Heart right ventricle (tissue), 16 donors: ENCODE results near the gene ACOD1. TPM values are rescaled to one million over a fixed set of nuclear protein-coding genes. Genes with fewer than 3 reads are reported as not detected.
"Not testable (repeated sequence)": the region's sequence is repeated elsewhere in the genome, so short reads cannot be mapped to it uniquely, and the experiment has no call there.

Experiments used
- ATAC-seq, 8 donors: fragments of 200-7000 bp; cut with Tn5 transposase; one replicate each; pipeline ENCODE4 v1.9.1; 2020; ENCODE audit warnings: mild to moderate bottlenecking in 8 of 8, moderate library complexity in 8 of 8, moderate number of reproducible peaks in 1 of 8
- DNase-seq, 2 donors: peaks; one replicate each; pipeline ENCODE4 v3.0.0-alpha.2; 2020
- H3K27ac ChIP-seq, 10 donors: fragments of 200-600 bp; sonication (generic) in 2 of 10; one replicate each; pipeline versions ENCODE4 v1.5.0 to v1.8.0; 2020 to 2022; ENCODE audit warnings: mild to moderate bottlenecking in 3 of 10
- H3K27me3 ChIP-seq, 7 donors: fragments of 200-600 bp; one replicate each; pipeline ENCODE4 v1.8.0; 2021 to 2022; ENCODE audit warnings: mild to moderate bottlenecking in 2 of 7
- H3K36me3 ChIP-seq, 9 donors: fragments of 200-600 bp; sonication (generic) in 1 of 9; one replicate each; pipeline versions ENCODE4 v1.5.0 to v1.8.0; 2020 to 2022; ENCODE audit warnings: mild to moderate bottlenecking in 2 of 9
- H3K4me1 ChIP-seq, 9 donors: fragments of 200-600 bp; sonication (generic) in 1 of 9; one replicate each; pipeline versions ENCODE4 v1.5.0 to v1.8.0; 2020 to 2022; ENCODE audit warnings: mild to moderate bottlenecking in 4 of 9
- H3K4me3 ChIP-seq, 10 donors: fragments of 200-600 bp; sonication (generic) in 2 of 10; one replicate each; pipeline versions ENCODE4 v1.5.0 to v1.8.0; 2020 to 2022; ENCODE audit warnings: mild to moderate bottlenecking in 7 of 10, moderate library complexity in 2 of 10
- H3K9me3 ChIP-seq, 11 donors: fragments of 200-600 bp in 10 of 11; sonication (generic) in 2 of 11; one replicate each; pipeline versions ENCODE4 v1.5.0 to v1.8.0; 2013 to 2022; ENCODE audit warnings: mild to moderate bottlenecking in 2 of 11, control low read depth in 1 of 11, moderate library complexity in 1 of 11
- WGBS, 2 donors: extraction: QIAGEN DNeasy Blood & Tissue Kit; methylation state at CpG; one replicate each; pipeline ENCODE4 v1.1.7; 2013; ENCODE audit warnings: inconsistent platforms in 1 of 2; 5-methylcytosine and 5-hydroxymethylcytosine counted together
- intact Hi-C, 10 donors: fragments of 100-400 bp; cut with DNase I; formaldehyde crosslinking; loops; one replicate each; pipeline versions ENCODE4 v1.11.1 to v1.14.2; 2022
- long read RNA-seq, 3 donors: library from polyadenylated mRNA; unstranded; transcript quantifications; one replicate each; pipeline ENCODE4 v2.0.0, GENCODE V29; 2020 to 2021
- polyA plus RNA-seq, 2 donors: library from polyadenylated mRNA; stranded (reverse); fragments of 200-250 nt; gene quantifications; one replicate each; pipeline ENCODE4 v1.2.3, GENCODE V29; 2013
- total RNA-seq, 10 donors: library from RNA; stranded (reverse); fragmentation: NEBNext Ultra II Directional in 3 of 10; extraction: Animal tissue kit (Norgen Biotek cat#: 25700) in 3 of 10; gene quantifications; one replicate each; pipeline versions ENCODE4 v1.2.1 to v1.2.4, GENCODE V29; 2021 to 2023
- TF ChIP-seq, protein P1 (sequence below), 9 donors: fragments of 200-600 bp; sonication (generic) in 2 of 9; IDR thresholded peaks; one replicate each; pipeline versions ENCODE4 v1.5.0 to v1.8.0; 2021 to 2022; ENCODE audit warnings: antibody characterized with exemption in 9 of 9, mild to moderate bottlenecking in 5 of 9, moderate library complexity in 1 of 9
- donor health status: Arrhythmogenic right ventricular cardiomyopathy.
- donor health status: ischemic (EF 13 %, LVEDD 7.1; RV severe dilation, severe dysfunction).
- donor health status: healthy with polysubstance abuse.
- donor health status: DM: no; HTN: yes; CAD: no.
- donor health status: DM: no; HTN: no; CAD: no.
- donor health status: ischemic (EF 25% LVEDD 6.9; RV normal size, moderate dysfunction).
- donor health status: ischemic (EF 25% LVEDD 5.7; RV mildly dilated, moderate dysfunction).
- donor health status: healthy.
- donor health status: DM: yes; HTN: yes; CAD: no.
- donor health status: Ischemic cardiomyopathy.
- donor health status: ischemic (EF 35%, LVEDD 5.7; RV mildly dilated, moderate dysfunction).
- donor health status: nonischemic (EF 11% LVEDD 7.7; RV severe dilation, severe dysfunction).
- donor health status: DM: yes; HTN: yes; CAD: no.
- donor health status: PGD.
- donor health status: ischemic (EF 29% LVEDD 5.4; RV normal size, mild dysfunction).
- donor health status: nonischemic (EF 23%, LVEDD 6.1; RV moderate dilation, normal function).

ACOD1 gene
- under 1 TPM in 1 of 10 donors, not detected in 9; 0.51 TPM for total RNA-seq
- polyA plus RNA-seq, result not detected
- long read RNA-seq, donor 1, result 0 reads
- long read RNA-seq, donor 2, result 0 reads
- long read RNA-seq, donor 3, result 0 reads

DNA sequence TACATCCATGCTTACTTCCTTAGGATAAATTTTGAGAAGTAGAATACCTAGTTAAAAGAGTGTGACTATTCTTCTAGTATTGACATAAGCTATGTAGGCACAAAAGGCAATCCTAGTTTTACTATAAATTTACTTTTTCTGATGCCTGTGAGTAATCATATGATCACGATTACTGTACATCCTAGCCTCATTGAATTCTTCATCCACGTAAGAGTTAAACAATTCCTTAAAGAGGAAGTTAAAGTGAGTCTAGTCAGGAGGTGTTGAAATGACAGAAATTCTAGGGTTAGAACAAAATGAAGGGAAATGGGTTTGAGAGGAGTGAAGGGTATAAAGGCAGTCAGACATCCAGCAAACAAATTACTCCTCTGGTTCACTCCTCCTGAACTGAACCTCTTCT lies at the start of gene ACOD1:
Gene ACOD1 (plus strand): TSS at position 363 of the 400 bp plus-strand sequence. CDS start 48 bp downstream, outside the sequence.
- H3K36me3 ChIP-seq, result no peaks in the 10 kb centered on the region

DNA sequence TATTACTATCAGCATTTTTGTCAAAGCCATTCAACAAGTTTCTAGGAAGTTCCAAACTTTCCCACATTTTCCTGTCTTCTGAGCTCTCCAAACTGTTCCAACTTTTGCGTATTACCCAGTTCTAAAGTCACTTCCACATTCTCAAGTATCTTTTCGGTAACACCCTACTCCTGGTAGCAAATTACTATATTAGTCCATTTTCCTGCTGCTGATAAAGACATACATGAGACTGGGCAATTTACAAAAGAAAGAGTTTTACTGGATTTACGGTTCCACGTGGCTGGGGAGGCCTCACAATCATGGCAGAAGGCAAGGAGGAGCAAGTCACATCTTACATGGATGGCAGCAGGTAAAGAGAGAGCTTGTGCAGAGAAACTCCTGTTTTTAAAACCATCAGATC lies 49.2 kb upstream of the ACOD1 start:
- WGBS, 2 donors, result 95 to 98% methylated on average over 4 of the region's 4 CpGs
- ATAC-seq, DNase-seq, H3K36me3 ChIP-seq, H3K4me3 ChIP-seq, H3K27ac ChIP-seq, intact Hi-C loops, H3K27me3 ChIP-seq: not testable (repeated sequence)
- H3K4me1 ChIP-seq, result peaks cover 0 to 15% (median 0%) of the 10 kb centered on the region in 9 donors
- peaks cover 0 to 22% (median 4%) of the 10 kb centered on the region in 11 donors for H3K9me3 ChIP-seq

More for the DNA sequence above, at the start of gene ACOD1:
- DNase-seq (no peak), ATAC-seq (no peak)
- Histone ChIP-seq H3K4me1 (peaks cover 0 to 23% (median 0%) of the 10 kb centered on the region in 9 donors), H3K27ac (no peak within 1 kb of the TSS), H3K9me3 (peaks cover 0 to 8% (median 0%) of the 10 kb centered on the region in 11 donors), H3K27me3 (peaks cover 0 to 22% (median 7%) of the 10 kb centered on the region in 7 donors), H3K4me3 (no peak within 1 kb of the TSS)
- TF ChIP-seq, protein P1, sequence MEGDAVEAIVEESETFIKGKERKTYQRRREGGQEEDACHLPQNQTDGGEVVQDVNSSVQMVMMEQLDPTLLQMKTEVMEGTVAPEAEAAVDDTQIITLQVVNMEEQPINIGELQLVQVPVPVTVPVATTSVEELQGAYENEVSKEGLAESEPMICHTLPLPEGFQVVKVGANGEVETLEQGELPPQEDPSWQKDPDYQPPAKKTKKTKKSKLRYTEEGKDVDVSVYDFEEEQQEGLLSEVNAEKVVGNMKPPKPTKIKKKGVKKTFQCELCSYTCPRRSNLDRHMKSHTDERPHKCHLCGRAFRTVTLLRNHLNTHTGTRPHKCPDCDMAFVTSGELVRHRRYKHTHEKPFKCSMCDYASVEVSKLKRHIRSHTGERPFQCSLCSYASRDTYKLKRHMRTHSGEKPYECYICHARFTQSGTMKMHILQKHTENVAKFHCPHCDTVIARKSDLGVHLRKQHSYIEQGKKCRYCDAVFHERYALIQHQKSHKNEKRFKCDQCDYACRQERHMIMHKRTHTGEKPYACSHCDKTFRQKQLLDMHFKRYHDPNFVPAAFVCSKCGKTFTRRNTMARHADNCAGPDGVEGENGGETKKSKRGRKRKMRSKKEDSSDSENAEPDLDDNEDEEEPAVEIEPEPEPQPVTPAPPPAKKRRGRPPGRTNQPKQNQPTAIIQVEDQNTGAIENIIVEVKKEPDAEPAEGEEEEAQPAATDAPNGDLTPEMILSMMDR (IDR thresholded peaks at IDR 0.05), result no peak
- WGBS, 2 donors, result 78 to 80% methylated on average over 2 of the region's 2 CpGs
- intact Hi-C loops, result no loop called here

DNA sequence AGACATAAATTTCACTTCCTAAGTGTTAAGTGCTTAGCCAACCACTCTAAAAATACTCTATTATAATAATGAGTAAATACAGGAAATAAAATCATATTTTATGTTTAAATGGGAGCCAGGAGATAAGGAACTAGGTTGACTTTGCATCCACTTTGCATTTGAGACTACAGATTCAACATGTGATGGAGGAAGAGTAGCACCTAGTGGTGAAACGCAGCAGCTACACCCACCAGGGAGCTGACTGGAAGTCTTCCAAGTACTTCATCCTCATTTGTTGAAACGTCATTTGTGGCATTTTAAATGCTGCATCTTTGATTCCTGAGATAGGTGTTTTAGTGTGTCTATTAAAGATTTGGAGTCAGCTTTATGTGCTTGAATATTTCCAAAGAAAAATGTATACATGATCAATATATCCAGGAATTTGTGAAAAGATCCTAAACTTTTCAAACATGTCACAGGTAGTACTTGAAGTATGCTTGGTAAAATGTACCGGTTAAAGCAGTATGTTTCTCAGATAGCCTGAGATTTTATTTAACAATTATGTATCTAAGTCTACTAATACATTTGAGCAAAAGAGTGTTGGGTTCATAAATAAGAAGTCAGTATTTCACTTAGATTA lies 44.7 kb upstream of the ACOD1 start:
- peaks cover 0 to 12% (median 4%) of the 10 kb centered on the region in 11 donors for H3K9me3 ChIP-seq
- ATAC-seq (peak in 7 of 8 donors; percentile 73 to 88 (median 83)), DNase-seq (peak; percentile 27 to 70)
- H3K27me3 ChIP-seq, result peaks cover 0 to 4% (median 0%) of the 10 kb centered on the region in 7 donors
- TF ChIP-seq, protein P1 (IDR thresholded peaks at IDR 0.05), result peak; percentile 92 to 100 (median 99)
- WGBS, 2 donors, result 21 to 22% methylated on average over 3 of the region's 3 CpGs
- no peak overlapping the region for H3K4me3 ChIP-seq
- H3K4me1 ChIP-seq, result peaks cover 0 to 4% (median 0%) of the 10 kb centered on the region in 9 donors
- no peak overlapping the region for H3K27ac ChIP-seq
- intact Hi-C loops, result loop anchor here (1.0 to 10.0 kb wide), 16 partner anchors 81 to 1209 kb away; no protein-coding TSS in a partner anchor
- no peaks in the 10 kb centered on the region for H3K36me3 ChIP-seq

DNA sequence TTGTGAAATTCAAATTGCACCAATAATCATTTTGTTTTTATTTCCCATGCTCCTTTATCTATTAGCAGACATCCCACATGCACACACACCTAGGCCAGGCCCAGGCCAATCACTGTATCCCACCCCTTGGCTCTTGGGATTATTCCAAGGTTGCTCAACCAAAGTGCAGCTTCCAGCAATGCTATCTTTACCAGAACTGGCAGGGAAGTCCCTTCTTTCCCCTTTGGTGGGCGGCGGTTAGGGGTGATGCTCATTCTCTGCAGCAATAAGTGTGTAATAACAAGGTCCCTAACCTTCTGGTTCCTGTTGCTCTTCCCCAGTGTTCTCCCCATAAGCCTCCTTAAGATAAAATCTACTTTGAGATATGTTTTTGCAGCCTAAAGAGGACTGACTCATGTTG lies 43.8 kb upstream of the ACOD1 start:
- intact Hi-C loops, result loop anchor here (2.0 to 10.0 kb wide), 11 partner anchors 82 to 1210 kb away; no protein-coding TSS in a partner anchor
- Histone ChIP-seq H3K27me3 (peaks cover 0 to 4% (median 0%) of the 10 kb centered on the region in 7 donors), H3K4me3 (no peak overlapping the region), H3K36me3 (no peaks in the 10 kb centered on the region), H3K9me3 (peaks cover 0 to 3% (median 0%) of the 10 kb centered on the region in 11 donors), H3K27ac (no peak overlapping the region), H3K4me1 (peaks cover 0 to 4% (median 0%) of the 10 kb centered on the region in 9 donors)
- ATAC-seq (no peak), DNase-seq (no peak)
- 63 to 75% methylated on average over 2 of the region's 2 CpGs for WGBS, 2 donors
- TF ChIP-seq, protein P1 (IDR thresholded peaks at IDR 0.05), result no peak

DNA sequence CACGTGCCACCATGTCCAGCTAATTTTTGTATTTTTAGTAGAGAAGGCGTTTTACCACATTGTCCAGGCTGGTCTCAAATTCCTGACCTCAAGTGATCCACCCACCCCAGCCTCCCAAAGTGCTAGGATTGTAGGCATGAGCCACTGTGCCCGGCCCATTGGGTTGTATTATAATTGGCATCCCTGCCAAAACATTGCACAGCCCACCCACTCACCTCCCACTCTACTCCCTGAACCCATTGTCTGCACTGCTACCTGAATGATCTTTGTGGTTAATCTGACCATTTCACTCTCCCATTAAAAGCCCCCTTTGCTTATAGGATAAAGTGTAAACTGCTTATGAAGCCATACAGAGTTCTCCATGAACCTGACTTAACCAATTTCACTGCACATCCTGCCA lies 35.8 kb upstream of the ACOD1 start:
- TF ChIP-seq, protein P1 (IDR thresholded peaks at IDR 0.05), result no peak
- DNase-seq, result no peak
- 95% methylated on average over 3 of the region's 3 CpGs for WGBS, 2 donors
- Histone ChIP-seq H3K4me3 (no peak overlapping the region), H3K27ac (no peak overlapping the region), H3K4me1 (no peaks in the 10 kb centered on the region), H3K27me3 (no peaks in the 10 kb centered on the region), H3K9me3 (no peaks in the 10 kb centered on the region), H3K36me3 (no peaks in the 10 kb centered on the region)
- intact Hi-C loops, result no loop called here
- no peak for ATAC-seq
